G401 (cell line): ENCODE measurements around the gene RAP1GAP. TPM values are rescaled to one million over a fixed set of nuclear protein-coding genes. Genes with fewer than 3 reads are reported as not detected.
A peak's percentile ranks its signal among the peaks of the same experiment; 100 is the strongest.
"Not testable (repeated sequence)": the region's sequence is repeated elsewhere in the genome, so short reads cannot be mapped to it uniquely, and the experiment has no call there.

Source experiments
- DNase-seq: peaks from one replicate; pipeline ENCODE4 v3.0.0-alpha.2; 2015; ENCODE audit warnings: low spot score
- in situ Hi-C: cut with HindIII; loops from 2 replicates; pipeline ENCODE4 v1.10.0; 2016; ENCODE audit warnings: low sequenced_read_pairs, mixed read lengths
- total RNA-seq: library from RNA; depleted of rRNA; stranded (reverse); fragments of >200 nt; shearing (Covaris generic); gene quantifications from 2 replicates; pipeline ENCODE4 v1.2.3, GENCODE V29; 2014

The RAP1GAP gene
- total RNA-seq, 1 experiment from 2014 or later: 3.7 TPM

DNA sequence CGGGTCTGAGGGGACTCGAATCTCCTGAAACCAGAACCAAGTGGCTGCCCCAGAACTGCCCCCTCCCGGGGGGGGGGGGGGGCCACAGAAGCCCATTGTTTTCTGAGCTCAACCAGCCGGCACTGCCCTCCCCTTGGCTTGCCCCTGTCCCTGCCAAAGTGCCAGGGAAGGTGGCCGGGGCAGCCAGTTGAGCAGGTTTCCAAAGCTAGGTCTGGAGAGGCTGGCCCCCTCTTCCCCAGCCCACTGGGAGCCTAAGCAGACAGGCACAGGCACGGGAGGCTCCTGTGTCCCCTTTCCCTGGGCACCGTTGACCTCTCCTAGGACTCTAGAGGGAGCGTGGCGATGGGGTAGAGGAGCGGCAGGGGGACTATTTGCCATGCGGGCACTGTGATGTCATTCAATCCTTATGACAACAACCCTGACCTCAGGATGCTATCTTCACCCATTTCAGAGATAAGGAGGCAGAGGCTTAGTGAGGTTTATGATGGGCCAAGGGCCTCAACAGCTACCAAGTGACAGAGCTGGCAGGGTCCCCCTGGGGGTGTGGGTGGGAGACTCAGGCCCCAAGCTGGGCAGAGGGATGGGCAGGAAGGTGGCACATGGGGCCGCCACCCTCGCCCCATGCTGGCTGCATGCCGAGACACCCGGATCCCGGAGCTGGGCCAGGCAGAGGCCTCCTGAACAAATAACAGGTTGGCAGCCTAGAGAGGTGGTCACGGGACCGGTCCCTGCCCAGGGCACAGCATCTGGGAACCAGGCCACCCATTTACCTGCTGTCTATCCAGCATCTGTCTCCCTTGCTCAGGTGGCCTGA is 35.0 kb downstream of the RAP1GAP start:
- no peak for DNase-seq
- in situ Hi-C loops: no loop called here

DNA sequence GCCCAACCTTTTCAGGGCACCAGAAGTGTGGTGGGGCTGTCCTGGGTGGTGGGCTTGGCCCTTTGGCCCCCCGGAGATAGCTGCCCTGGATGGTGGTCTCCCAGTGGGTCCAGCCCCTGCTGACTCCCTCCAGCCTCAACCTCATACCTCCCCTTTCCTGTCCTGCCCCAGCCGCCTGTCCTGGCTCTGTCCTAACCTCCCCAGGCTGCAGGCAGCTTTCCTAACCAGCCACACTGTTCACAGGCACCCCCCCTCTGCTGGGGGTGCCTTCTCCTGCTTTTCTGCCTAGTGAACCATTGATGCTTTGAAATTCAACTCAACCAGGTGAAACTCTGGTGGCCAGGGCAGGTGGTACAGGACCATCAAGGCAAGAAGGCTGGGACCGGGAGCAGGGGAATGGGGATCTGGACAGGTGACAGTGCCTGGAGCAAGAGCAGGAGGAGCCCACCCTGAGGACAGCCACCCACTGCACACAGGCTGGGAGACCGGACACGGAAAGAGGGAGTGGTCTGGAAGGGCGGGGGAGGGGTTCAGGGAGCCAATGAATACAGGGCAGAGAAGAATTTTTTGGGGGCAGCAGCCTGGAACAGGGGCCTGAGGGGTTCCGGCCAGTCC is 35.9 kb downstream of the RAP1GAP start:
- in situ Hi-C loops: no loop called here

DNA sequence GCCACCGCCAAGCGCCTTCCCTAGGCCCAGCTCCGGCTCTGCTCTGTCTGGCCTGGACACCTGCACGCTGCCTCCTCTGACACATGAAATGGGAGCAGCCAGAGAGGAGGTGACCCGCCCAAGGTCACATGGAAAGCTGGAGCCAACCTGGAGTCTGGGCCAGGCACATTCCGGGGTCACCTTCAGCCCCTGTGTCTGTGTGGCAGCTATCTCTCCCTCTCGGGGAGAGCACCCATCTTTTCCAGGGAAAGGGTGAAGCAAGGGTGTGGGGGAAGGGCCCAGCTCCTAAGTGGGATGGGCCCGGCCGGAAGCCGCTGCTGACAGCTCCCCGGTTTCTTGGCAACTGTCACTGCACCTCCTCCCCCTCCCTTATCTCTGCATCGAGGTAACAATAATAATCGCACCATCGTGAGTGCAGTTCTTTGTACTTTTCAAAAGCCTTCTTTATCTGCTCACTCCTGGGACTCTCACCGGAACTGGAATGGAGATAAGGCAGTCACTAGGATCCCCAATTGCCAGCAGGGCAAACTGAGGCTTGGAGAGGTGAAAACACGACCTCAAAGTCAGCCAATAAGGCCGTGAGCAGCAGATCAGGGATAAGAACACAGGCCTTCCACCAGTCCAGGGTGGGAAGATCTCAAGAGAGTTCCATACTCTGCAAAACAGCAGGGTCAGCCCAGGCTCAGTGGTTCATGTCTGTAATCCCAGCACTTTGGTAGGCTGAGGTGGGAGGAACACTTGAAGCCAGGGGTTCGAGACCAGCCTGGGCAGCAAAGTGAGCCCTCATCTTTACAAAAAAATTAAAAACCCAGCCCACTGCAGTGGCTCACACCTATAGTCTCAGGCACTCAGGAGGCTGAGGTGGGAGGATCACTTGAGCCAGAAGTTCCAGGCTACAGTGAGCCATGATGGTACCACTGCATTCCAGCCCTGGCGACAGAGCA is 36.9 kb downstream of the RAP1GAP start:
- in situ Hi-C loops: no loop called here
- DNase-seq: no peak

More for the DNA sequence above, 35.9 kb downstream of the RAP1GAP start:
- no peak for DNase-seq

DNA sequence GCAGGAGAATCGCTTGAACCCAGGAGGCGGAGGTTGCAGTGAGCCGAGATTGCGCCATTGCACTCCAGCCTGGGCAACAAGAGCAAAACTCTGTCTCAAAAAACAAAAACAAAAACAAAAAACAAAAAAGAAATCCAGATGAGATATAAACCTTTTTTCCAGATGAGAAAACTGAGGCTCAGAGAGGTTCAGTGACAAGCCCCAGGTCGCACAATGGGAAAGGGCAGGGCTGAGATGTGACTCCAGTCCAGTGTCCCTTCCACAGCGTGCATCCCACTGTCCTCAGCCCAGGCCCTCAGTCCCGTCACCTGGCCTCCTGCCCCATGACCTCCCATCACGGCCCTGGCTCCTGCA is 37.6 kb downstream of the RAP1GAP start:
- in situ Hi-C loops: not testable (repeated sequence)

GRCh38 chr1:21630571-21631343 is 38.4 kb downstream of the RAP1GAP start:
- no peak for DNase-seq
- in situ Hi-C loops: no loop called here

More for the DNA sequence above, 37.6 kb downstream of the RAP1GAP start:
- DNase-seq: not testable (repeated sequence)

DNA sequence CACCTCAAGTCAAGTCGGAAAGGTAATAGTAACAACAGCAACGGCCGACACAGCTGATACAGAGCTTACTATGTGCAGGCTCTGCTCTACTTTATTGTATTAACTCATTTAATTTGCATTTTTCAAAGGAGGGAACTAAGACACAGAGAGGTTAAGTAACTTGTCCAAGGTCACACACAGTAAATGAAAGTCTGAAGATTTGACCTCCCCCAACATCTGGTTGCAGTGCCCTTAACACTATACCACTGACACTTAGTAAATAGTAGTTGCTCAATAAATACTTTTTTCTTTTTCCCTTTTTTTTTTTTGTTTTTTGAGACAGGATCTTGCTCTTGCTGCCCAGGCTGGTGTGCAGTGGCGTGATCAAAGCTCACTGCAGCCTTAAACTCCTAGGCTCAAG is 39.2 kb downstream of the RAP1GAP start:
- in situ Hi-C loops: no loop called here
- no peak for DNase-seq

- DNase-seq: no peak
- in situ Hi-C loops: no loop called here
These were observed 40.3 kb downstream of the RAP1GAP start for GRCh38 chr1:21628798-21629393.

- in situ Hi-C loops: no loop called here
- DNase-seq: no peak
These were observed 42.2 kb downstream of the RAP1GAP start for GRCh38 chr1:21626921-21627339.

DNA sequence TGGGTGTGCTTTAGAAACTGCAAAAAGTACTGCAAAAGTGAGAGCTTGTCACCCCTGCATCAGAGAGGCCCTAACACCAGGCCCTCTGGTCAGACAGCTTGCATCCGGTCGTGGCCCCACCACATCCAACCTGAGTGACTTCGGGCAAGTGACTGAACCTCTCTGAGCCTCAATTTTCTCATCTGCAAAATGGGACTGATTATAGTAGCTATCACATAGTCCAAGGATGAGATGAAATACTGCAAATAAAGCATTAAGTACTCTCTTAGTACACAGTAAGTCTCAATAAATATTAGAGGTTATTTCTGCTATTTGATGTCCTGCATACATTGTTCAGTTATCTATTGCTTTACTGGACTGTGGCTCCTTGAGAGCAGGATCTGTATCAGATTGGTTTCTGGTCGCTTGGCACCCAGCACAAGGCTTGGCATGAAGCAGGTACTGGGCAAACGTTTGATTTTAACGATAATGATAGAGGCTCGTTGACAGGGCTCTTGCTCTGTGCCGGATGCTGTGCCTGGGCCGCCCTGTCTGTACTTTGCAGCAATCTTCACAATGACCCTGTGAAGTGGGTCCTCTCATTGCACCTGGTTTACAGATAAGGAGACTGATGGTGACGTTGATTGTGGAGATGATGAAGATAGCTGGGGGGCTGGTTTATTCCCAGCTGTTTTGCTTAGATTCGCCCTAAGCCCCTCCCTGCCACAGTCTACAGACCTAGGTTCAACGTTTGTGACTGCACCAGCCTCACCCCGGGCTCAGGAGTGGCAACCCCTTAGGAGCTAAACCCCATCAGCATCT is 43.6 kb downstream of the RAP1GAP start:
- in situ Hi-C loops: no loop called here
- DNase-seq: no peak

- in situ Hi-C loops: no loop called here
- peak; percentile 74 for DNase-seq
These were observed 44.4 kb downstream of the RAP1GAP start for GRCh38 chr1:21624571-21625389.

GRCh38 chr1:21623410-21623961 is 45.7 kb downstream of the RAP1GAP start:
- in situ Hi-C loops: no loop called here
- DNase-seq: peak; percentile 23

- in situ Hi-C loops: no loop called here
These were observed 46.5 kb downstream of the RAP1GAP start for GRCh38 chr1:21622466-21623315.

GRCh38 chr1:21621761-21622436 is 47.3 kb downstream of the RAP1GAP start:
- in situ Hi-C loops: no loop called here
- DNase-seq: no peak

More at GRCh38 chr1:21622466-21623315, 46.5 kb downstream of the RAP1GAP start:
- DNase-seq: no peak

GRCh38 chr1:21621051-21621450 is 48.1 kb downstream of the RAP1GAP start:
- DNase-seq: no peak
- in situ Hi-C loops: no loop called here

DNA sequence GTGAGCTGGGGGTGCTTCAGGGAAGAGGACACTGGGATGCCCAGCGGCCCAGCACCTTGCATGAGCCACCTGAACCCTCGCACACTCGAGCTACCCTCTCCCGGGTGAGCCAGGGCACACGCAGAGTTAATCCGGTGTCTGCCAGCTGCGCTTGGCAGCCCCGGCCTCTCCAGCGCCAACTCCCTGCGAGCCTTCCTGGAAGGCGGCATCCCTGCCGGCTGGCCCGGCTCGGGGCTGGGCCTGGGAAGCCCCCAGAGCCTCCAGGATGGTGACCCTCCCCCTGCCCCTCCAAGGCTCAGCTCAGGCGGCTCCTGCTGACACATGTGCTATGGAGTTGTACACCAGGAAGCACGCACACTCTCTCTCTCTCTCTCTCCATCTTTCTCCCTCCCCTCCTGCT is 48.7 kb downstream of the RAP1GAP start:
- DNase-seq: peak; percentile 30
- in situ Hi-C loops: no loop called here
